Measurements from ENCODE around the gene DCUN1D5.
"Not testable (repeated sequence)": the region's sequence is repeated elsewhere in the genome, so short reads cannot be mapped to it uniquely, and the experiment has no call there.

The DCUN1D5 gene

GRCh38 chr11:103051981-103052380 lies 40.0 kb downstream of the DCUN1D5 start:
- H3K9ac ChIP-seq (ENCODE audit: low read depth, low read length), result no peak overlapping the region
- no peaks in the 10 kb centered on the region for H3K27me3 ChIP-seq (ENCODE audit: control insufficient read depth, insufficient read depth, low read length)
- no peak overlapping the region for H3K4me3 ChIP-seq (ENCODE audit: low read depth, low read length)
- H3K4me1 ChIP-seq (ENCODE audit: control insufficient read depth, insufficient read depth, low read length), result no peaks in the 10 kb centered on the region
- no peaks in the 10 kb centered on the region for H3K9me3 ChIP-seq (ENCODE audit: control insufficient read depth, insufficient read depth, low read length)
- no peaks in the 10 kb centered on the region for H3K36me3 ChIP-seq (ENCODE audit: control insufficient read depth, insufficient read depth, low read length)

- no peaks in the 10 kb centered on the region for H3K4me1 ChIP-seq (ENCODE audit: control insufficient read depth, insufficient read depth, low read length)
- H3K9ac ChIP-seq (ENCODE audit: low read depth, low read length), result no peak overlapping the region
- no peak overlapping the region for H3K4me3 ChIP-seq (ENCODE audit: low read depth, low read length)
- H3K36me3 ChIP-seq (ENCODE audit: control insufficient read depth, insufficient read depth, low read length), result no peaks in the 10 kb centered on the region
- no peaks in the 10 kb centered on the region for H3K27me3 ChIP-seq (ENCODE audit: control insufficient read depth, insufficient read depth, low read length)
- H3K9me3 ChIP-seq (ENCODE audit: control insufficient read depth, insufficient read depth, low read length), result no peaks in the 10 kb centered on the region
Observed at GRCh38 chr11:103051151-103051801, 40.7 kb downstream of the DCUN1D5 start.

DNA sequence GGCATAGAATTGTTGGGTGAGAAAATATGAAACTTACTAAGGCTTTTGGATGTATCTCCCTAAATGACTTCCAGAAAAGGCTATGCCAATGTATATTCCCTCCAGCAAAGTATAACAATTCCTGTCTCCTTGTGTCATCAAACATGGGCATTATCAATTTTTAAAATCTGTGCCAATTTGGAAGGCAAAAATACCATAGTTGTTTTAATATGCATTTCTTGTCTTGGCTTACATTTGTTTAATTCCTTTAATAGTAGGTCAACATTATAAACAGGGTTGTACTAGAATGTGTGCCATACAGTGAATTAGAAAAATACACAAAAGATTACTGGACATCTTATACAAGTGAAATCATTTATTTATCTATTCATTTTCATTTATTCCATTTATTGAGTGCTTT lies 41.6 kb downstream of the DCUN1D5 start:
- no peaks in the 10 kb centered on the region for H3K9me3 ChIP-seq (ENCODE audit: control insufficient read depth, insufficient read depth, low read length)
- H3K27me3 ChIP-seq (ENCODE audit: control insufficient read depth, insufficient read depth, low read length), result no peaks in the 10 kb centered on the region
- no peaks in the 10 kb centered on the region for H3K36me3 ChIP-seq (ENCODE audit: control insufficient read depth, insufficient read depth, low read length)
- no peak overlapping the region for H3K9ac ChIP-seq (ENCODE audit: low read depth, low read length)
- H3K4me1 ChIP-seq (ENCODE audit: control insufficient read depth, insufficient read depth, low read length), result no peaks in the 10 kb centered on the region
- H3K4me3 ChIP-seq (ENCODE audit: low read depth, low read length), result no peak overlapping the region

GRCh38 chr11:103047837-103048236 lies 44.1 kb downstream of the DCUN1D5 start:
- Histone ChIP-seq H3K9me3 (ENCODE audit: control insufficient read depth, insufficient read depth, low read length) (no peaks in the 10 kb centered on the region), H3K27me3 (ENCODE audit: control insufficient read depth, insufficient read depth, low read length) (no peaks in the 10 kb centered on the region), H3K4me1 (ENCODE audit: control insufficient read depth, insufficient read depth, low read length) (no peaks in the 10 kb centered on the region), H3K4me3 (ENCODE audit: low read depth, low read length) (no peak overlapping the region), H3K9ac (ENCODE audit: low read depth, low read length) (no peak overlapping the region), H3K36me3 (ENCODE audit: control insufficient read depth, insufficient read depth, low read length) (no peaks in the 10 kb centered on the region)

GRCh38 chr11:103043826-103044678 lies 47.9 kb downstream of the DCUN1D5 start:
- Histone ChIP-seq H3K9me3 (ENCODE audit: control insufficient read depth, insufficient read depth, low read length) (no peaks in the 10 kb centered on the region), H3K4me1 (ENCODE audit: control insufficient read depth, insufficient read depth, low read length) (no peaks in the 10 kb centered on the region), H3K36me3 (ENCODE audit: control insufficient read depth, insufficient read depth, low read length) (no peaks in the 10 kb centered on the region), H3K9ac (ENCODE audit: low read depth, low read length) (no peak overlapping the region), H3K27me3 (ENCODE audit: control insufficient read depth, insufficient read depth, low read length) (no peaks in the 10 kb centered on the region), H3K4me3 (ENCODE audit: low read depth, low read length) (no peak overlapping the region)

- no peaks in the 10 kb centered on the region for H3K27me3 ChIP-seq (ENCODE audit: control insufficient read depth, insufficient read depth, low read length)
- no peak overlapping the region for H3K4me3 ChIP-seq (ENCODE audit: low read depth, low read length)
- H3K9ac ChIP-seq (ENCODE audit: low read depth, low read length), result no peak overlapping the region
- no peaks in the 10 kb centered on the region for H3K9me3 ChIP-seq (ENCODE audit: control insufficient read depth, insufficient read depth, low read length)
- no peaks in the 10 kb centered on the region for H3K4me1 ChIP-seq (ENCODE audit: control insufficient read depth, insufficient read depth, low read length)
- no peaks in the 10 kb centered on the region for H3K36me3 ChIP-seq (ENCODE audit: control insufficient read depth, insufficient read depth, low read length)
Observed at GRCh38 chr11:103042161-103042560, 49.8 kb downstream of the DCUN1D5 start.

- no peak overlapping the region for H3K9ac ChIP-seq (ENCODE audit: low read depth, low read length)
Observed at GRCh38 chr11:103035791-103036434, 56.0 kb downstream of the DCUN1D5 start.

DNA sequence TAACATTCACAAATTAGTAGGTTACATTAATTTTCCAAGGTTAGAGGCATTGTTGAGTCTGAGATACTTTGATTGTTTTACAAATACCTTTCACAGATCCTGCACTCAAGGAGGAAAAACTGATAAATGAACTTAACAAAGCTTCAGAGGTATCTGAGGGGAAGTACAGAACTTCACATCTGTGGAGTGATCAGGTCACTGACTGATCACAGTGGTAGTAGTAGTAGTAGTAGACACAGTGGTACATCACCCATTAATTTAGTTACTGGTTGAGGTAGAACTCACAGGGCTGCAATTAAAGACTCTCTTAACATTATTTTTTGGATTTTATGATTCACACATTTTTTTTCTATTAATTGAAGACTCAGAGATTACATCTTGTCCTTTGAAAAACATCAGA lies 56.7 kb downstream of the DCUN1D5 start:
- H3K4me3 ChIP-seq (ENCODE audit: low read depth, low read length), result no peak overlapping the region
- H3K9me3 ChIP-seq (ENCODE audit: control insufficient read depth, insufficient read depth, low read length), result no peaks in the 10 kb centered on the region
- no peaks in the 10 kb centered on the region for H3K36me3 ChIP-seq (ENCODE audit: control insufficient read depth, insufficient read depth, low read length)
- no peaks in the 10 kb centered on the region for H3K4me1 ChIP-seq (ENCODE audit: control insufficient read depth, insufficient read depth, low read length)
- no peak overlapping the region for H3K9ac ChIP-seq (ENCODE audit: low read depth, low read length)
- H3K27me3 ChIP-seq (ENCODE audit: control insufficient read depth, insufficient read depth, low read length), result no peaks in the 10 kb centered on the region

More at GRCh38 chr11:103035791-103036434, 56.0 kb downstream of the DCUN1D5 start:
- no peaks in the 10 kb centered on the region for H3K9me3 ChIP-seq (ENCODE audit: control insufficient read depth, insufficient read depth, low read length)
- H3K4me3 ChIP-seq (ENCODE audit: low read depth, low read length), result no peak overlapping the region
- no peaks in the 10 kb centered on the region for H3K4me1 ChIP-seq (ENCODE audit: control insufficient read depth, insufficient read depth, low read length)
- no peaks in the 10 kb centered on the region for H3K27me3 ChIP-seq (ENCODE audit: control insufficient read depth, insufficient read depth, low read length)
- H3K36me3 ChIP-seq (ENCODE audit: control insufficient read depth, insufficient read depth, low read length), result no peaks in the 10 kb centered on the region

DNA sequence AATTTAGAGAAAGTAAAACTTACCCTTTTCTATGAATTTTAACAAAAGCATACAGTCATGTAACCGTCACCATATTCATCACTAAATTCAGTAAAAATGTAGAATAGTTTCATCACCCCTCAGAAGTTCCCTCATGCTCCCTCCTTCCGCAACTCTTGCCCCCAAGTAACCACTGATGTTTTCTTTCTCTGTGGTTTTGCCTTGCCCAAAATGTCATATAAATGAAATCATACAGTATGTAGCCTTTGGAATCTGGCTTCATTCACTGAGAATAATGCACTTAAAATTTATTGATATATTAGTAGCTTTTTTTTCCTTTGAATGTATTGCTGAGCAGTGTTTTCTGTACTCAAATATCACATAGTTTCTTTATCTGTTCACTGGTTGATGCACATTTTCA lies 60.1 kb downstream of the DCUN1D5 start:
- H3K9ac ChIP-seq (ENCODE audit: low read depth, low read length), result no peak overlapping the region
- H3K27me3 ChIP-seq (ENCODE audit: control insufficient read depth, insufficient read depth, low read length), result no peaks in the 10 kb centered on the region
- H3K4me3 ChIP-seq (ENCODE audit: low read depth, low read length), result no peak overlapping the region
- H3K4me1 ChIP-seq (ENCODE audit: control insufficient read depth, insufficient read depth, low read length), result no peaks in the 10 kb centered on the region
- H3K9me3 ChIP-seq (ENCODE audit: control insufficient read depth, insufficient read depth, low read length), result no peaks in the 10 kb centered on the region
- no peaks in the 10 kb centered on the region for H3K36me3 ChIP-seq (ENCODE audit: control insufficient read depth, insufficient read depth, low read length)

DNA sequence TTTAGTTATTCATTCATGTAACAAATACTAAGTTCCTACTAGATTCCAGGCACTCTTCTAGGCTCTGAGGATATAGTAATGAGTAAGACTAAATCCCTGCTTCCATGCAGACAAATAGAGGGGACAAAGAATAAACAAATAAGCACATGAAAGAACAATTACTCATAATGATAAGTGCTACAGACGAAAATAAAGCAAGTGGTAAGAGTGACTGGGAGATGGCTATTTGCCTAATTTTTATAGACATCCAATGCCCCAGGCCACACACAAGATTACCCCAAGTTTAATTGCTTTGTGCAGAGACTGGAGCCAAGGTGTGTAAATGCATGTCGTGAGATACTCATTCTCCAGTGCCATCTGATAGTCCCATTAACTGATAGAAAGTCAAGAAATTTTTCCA lies 62.6 kb downstream of the DCUN1D5 start:
- H3K9me3 ChIP-seq (ENCODE audit: control insufficient read depth, insufficient read depth, low read length), result no peaks in the 10 kb centered on the region
- H3K36me3 ChIP-seq (ENCODE audit: control insufficient read depth, insufficient read depth, low read length), result no peaks in the 10 kb centered on the region
- no peaks in the 10 kb centered on the region for H3K4me1 ChIP-seq (ENCODE audit: control insufficient read depth, insufficient read depth, low read length)
- no peak overlapping the region for H3K4me3 ChIP-seq (ENCODE audit: low read depth, low read length)
- H3K27me3 ChIP-seq (ENCODE audit: control insufficient read depth, insufficient read depth, low read length), result no peaks in the 10 kb centered on the region
- H3K9ac ChIP-seq (ENCODE audit: low read depth, low read length), result no peak overlapping the region

GRCh38 chr11:103028304-103029020 lies 63.5 kb downstream of the DCUN1D5 start:
- H3K9ac ChIP-seq (ENCODE audit: low read depth, low read length); H3K4me3 ChIP-seq (ENCODE audit: low read depth, low read length); H3K4me1 ChIP-seq (ENCODE audit: control insufficient read depth, insufficient read depth, low read length); H3K9me3 ChIP-seq (ENCODE audit: control insufficient read depth, insufficient read depth, low read length); H3K27me3 ChIP-seq (ENCODE audit: control insufficient read depth, insufficient read depth, low read length); H3K36me3 ChIP-seq (ENCODE audit: control insufficient read depth, insufficient read depth, low read length): not testable (repeated sequence)

Data from iPS-15b (cell line).